GM18858 (cell line): Measurements from ENCODE around the gene SHISA4.

ENCODE experiments used
- ATAC-seq: cut with Tn5 transposase; IDR thresholded peaks from one replicate; pipeline ENCODE4 v1.9.1; 2021; ENCODE audit not compliant: unreplicated experiment

The SHISA4 gene

GRCh38 chr1:201880928-201881571, 7.6 kb upstream of the SHISA4 start:
- no peak for ATAC-seq

GRCh38 chr1:201881617-201882016, 7.1 kb upstream of the SHISA4 start:
- no peak for ATAC-seq

- peak; percentile 51 for ATAC-seq
Measured at GRCh38 chr1:201882665-201883132, 6.0 kb upstream of the SHISA4 start.

GRCh38 chr1:201883266-201883665, 5.4 kb upstream of the SHISA4 start:
- no peak for ATAC-seq

- no peak for ATAC-seq
Measured at GRCh38 chr1:201883786-201884185, 4.9 kb upstream of the SHISA4 start.

- no peak for ATAC-seq
Measured at GRCh38 chr1:201884425-201884824, 4.3 kb upstream of the SHISA4 start.

GRCh38 chr1:201885531-201886075, 3.1 kb upstream of the SHISA4 start:
- ATAC-seq: no peak

- ATAC-seq: no peak
Measured at GRCh38 chr1:201886103-201886885, 2.4 kb upstream of the SHISA4 start.

- ATAC-seq: no peak
Measured at GRCh38 chr1:201887116-201887866, 1.4 kb upstream of the SHISA4 start.

- no peak for ATAC-seq
Measured at GRCh38 chr1:201889090-201889968, 631 bp downstream of the SHISA4 start.

GRCh38 chr1:201890223-201890622, 1.5 kb downstream of the SHISA4 start:
- ATAC-seq: no peak

- no peak for ATAC-seq
Measured at GRCh38 chr1:201890806-201891450, 2.2 kb downstream of the SHISA4 start.

- no peak for ATAC-seq
Measured at GRCh38 chr1:201891451-201892045, 2.9 kb downstream of the SHISA4 start.

GRCh38 chr1:201892211-201892610, 3.5 kb downstream of the SHISA4 start:
- no peak for ATAC-seq

- no peak for ATAC-seq
Measured at GRCh38 chr1:201893431-201893830, 4.7 kb downstream of the SHISA4 start.

- ATAC-seq: no peak
Measured at GRCh38 chr1:201894343-201895119, 5.8 kb downstream of the SHISA4 start.

- ATAC-seq: no peak
Measured at GRCh38 chr1:201895120-201895665, 6.5 kb downstream of the SHISA4 start.
